ENCODE results near the gene UNKL. TPM values are rescaled to one million over a fixed set of nuclear protein-coding genes. Genes with fewer than 3 reads are reported as not detected.

Gene UNKL, protein sequence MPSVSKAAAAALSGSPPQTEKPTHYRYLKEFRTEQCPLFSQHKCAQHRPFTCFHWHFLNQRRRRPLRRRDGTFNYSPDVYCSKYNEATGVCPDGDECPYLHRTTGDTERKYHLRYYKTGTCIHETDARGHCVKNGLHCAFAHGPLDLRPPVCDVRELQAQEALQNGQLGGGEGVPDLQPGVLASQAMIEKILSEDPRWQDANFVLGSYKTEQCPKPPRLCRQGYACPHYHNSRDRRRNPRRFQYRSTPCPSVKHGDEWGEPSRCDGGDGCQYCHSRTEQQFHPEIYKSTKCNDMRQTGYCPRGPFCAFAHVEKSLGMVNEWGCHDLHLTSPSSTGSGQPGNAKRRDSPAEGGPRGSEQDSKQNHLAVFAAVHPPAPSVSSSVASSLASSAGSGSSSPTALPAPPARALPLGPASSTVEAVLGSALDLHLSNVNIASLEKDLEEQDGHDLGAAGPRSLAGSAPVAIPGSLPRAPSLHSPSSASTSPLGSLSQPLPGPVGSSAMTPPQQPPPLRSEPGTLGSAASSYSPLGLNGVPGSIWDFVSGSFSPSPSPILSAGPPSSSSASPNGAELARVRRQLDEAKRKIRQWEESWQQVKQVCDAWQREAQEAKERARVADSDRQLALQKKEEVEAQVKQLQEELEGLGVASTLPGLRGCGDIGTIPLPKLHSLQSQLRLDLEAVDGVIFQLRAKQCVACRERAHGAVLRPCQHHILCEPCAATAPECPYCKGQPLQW
- total RNA-seq (178 and 189 TPM in 2 replicates), polyA plus RNA-seq (53.9 and 62.7 TPM in 2 replicates), polyA minus RNA-seq (52.4 and 94.2 TPM in 2 replicates)
- 25.2 TPM for total RNA-seq (2013)

DNA sequence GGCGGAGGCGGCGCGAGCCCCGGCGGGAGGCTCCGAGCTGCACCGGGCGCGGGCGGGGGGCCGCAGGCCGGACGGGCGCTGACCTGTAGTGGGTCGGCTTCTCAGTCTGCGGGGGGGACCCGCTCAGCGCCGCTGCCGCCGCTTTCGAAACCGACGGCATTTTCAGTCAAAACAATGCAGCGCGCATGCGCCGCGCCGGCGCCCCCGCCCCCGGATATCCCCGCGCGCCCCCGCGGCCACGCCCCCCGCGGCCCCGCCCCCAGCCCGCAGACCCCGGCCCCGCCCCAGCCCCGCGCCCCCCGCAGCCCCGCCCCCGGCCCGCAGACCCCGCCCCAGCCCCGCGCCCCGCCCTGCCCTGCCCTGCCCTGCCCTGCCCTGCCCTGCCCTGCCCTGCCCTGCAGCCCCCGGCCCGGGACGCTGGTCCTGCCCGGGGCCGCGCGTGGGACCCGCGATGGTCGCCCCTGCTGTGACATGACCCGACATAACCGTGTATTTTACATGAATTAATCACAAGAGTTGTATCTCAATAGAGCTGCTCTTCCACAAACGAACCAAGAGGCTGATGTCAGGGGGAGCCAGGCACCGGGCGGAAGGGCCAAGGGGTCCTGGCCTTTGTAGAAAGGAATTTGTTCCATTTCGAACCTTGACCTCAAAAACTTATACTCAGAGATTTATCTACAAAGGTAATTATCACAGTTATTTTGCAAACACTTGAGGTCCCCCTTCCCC lies at the start of gene UNKL:
Gene UNKL, minus strand, starts transcription at position 173 of the 729 bp plus-strand sequence. Its CDS starts 13 bp downstream, at position 160.
- ATAC-seq (ENCODE audit: low read depth) = peak; percentile 68
- Histone ChIP-seq H3K79me2 (ENCODE audit: control insufficient read depth, insufficient read depth, low read length) (peaks cover 74% of the 10 kb centered on the region), H4K20me1 (ENCODE audit: control insufficient read depth, insufficient read depth, low read length, poor library complexity, severe bottlenecking) (peaks cover 44% of the 10 kb centered on the region), H3K36me3 (replicated peaks in 1 of 2; ENCODE audit: control extremely low read depth in 1 of 2, control insufficient read depth in 1 of 2, extremely low read depth in 1 of 2, insufficient read depth in 2 of 2, low read length in 1 of 2) (peaks cover 0 to 22% of the 10 kb centered on the region in 2 experiments), H3K27ac (ENCODE audit: low read length in 2 of 2) (peak within 1 kb of the TSS; percentile 70 to 92), H3K9me3 (ENCODE audit: control extremely low read depth in 1 of 3, control insufficient read depth in 2 of 3, insufficient read depth in 1 of 3, low read length in 2 of 3) (no peaks in the 10 kb centered on the region), H3K4me1 (ENCODE audit: control insufficient read depth in 2 of 2, insufficient read depth in 2 of 2, low read length in 2 of 2) (peaks cover 7 to 20% of the 10 kb centered on the region in 2 donors), H3K9ac (ENCODE audit: low read length) (peak within 1 kb of the TSS; percentile 91), H3K27me3 (replicated peaks in 1 of 4; ENCODE audit: control extremely low read depth in 1 of 4, control insufficient read depth in 3 of 4, insufficient read depth in 4 of 4, low read length in 3 of 4) (no peaks in the 10 kb centered on the region), H3K4me2 (replicated peaks; ENCODE audit: low read depth, low read length, poor library complexity, severe bottlenecking) (peak within 1 kb of the TSS; percentile 96), H3K4me3 (ENCODE audit: control extremely low read depth in 1 of 5, extremely low read depth in 1 of 5, insufficient read depth in 1 of 5, low read depth in 2 of 5, low read length in 4 of 5) (peak within 1 kb of the TSS in 4 of 5 experiments; percentile 76 to 92 (median 88)), H2AFZ (ENCODE audit: insufficient read depth, low read depth, low read length, poor library complexity, severe bottlenecking) (peak within 1 kb of the TSS; percentile 64)
- CTCF ChIA-PET = no interaction called here
- POLR2A ChIA-PET = no interaction called here
- H3K4me3 Mint-ChIP-seq = peak within 1 kb of the TSS; percentile 90
- DNase-seq = peak; percentile 91
- H3K9me3 Mint-ChIP-seq (ENCODE audit: insufficient read depth) = no peaks in the 10 kb centered on the region
- H3K27ac Mint-ChIP-seq = peak within 1 kb of the TSS; percentile 95
- no peak for TF ChIP-seq EZH2 (IDR thresholded peaks at IDR 0.05; ENCODE audit: borderline replicate concordance, insufficient read depth, low read depth, low read length, poor library complexity, severe bottlenecking)
- TF ChIP-seq, protein P1, sequence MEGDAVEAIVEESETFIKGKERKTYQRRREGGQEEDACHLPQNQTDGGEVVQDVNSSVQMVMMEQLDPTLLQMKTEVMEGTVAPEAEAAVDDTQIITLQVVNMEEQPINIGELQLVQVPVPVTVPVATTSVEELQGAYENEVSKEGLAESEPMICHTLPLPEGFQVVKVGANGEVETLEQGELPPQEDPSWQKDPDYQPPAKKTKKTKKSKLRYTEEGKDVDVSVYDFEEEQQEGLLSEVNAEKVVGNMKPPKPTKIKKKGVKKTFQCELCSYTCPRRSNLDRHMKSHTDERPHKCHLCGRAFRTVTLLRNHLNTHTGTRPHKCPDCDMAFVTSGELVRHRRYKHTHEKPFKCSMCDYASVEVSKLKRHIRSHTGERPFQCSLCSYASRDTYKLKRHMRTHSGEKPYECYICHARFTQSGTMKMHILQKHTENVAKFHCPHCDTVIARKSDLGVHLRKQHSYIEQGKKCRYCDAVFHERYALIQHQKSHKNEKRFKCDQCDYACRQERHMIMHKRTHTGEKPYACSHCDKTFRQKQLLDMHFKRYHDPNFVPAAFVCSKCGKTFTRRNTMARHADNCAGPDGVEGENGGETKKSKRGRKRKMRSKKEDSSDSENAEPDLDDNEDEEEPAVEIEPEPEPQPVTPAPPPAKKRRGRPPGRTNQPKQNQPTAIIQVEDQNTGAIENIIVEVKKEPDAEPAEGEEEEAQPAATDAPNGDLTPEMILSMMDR (IDR thresholded peaks at IDR 0.05) = no peak
- intact Hi-C loops (cut with micrococcal nuclease) = loop anchor here (2.0 to 5.0 kb wide), 3 partner anchors 37 to 358 kb away; partner anchors contain the start of genes CLCN7, EME2, MRPS34 and NME3
- 2% methylated on average over 52 of the region's 72 CpGs for WGBS (ENCODE audit: insufficient coverage)
- no peaks in the 10 kb centered on the region for H3K27me3 Mint-ChIP-seq
- peaks cover 12% of the 10 kb centered on the region for H3K4me1 Mint-ChIP-seq

All from B cell (primary cell).